GM23338 (cell line): ENCODE data around the gene XYLT1. TPM values are rescaled to one million over a fixed set of nuclear protein-coding genes. Genes with fewer than 3 reads are reported as not detected.

Experiments
- ATAC-seq: fragments of 200-7000 bp; cut with Tn5 transposase; 3 replicates; pipeline ENCODE4 v1.9.1; 2020
- DNase-seq: peaks from one replicate; pipeline ENCODE4 v3.0.0-alpha.2; 2015; ENCODE audit warnings: low spot score
- H2AFZ ChIP-seq: fragments of 200-600 bp; sonication (generic); 2 replicates; pipeline ENCODE4 v1.8.0; 2016; ENCODE audit warnings: antibody characterized with exemption, mild to moderate bottlenecking, moderate library complexity
- H3F3A ChIP-seq: fragments of 200-600 bp; sonication (generic); replicated peaks from 2 replicates; pipeline ENCODE4 v1.8.0; 2017; ENCODE audit warnings: antibody characterized with exemption, mixed run types, low read depth
- H3K27ac ChIP-seq: fragments of 200-600 bp; sonication (generic); 2 replicates; pipeline ENCODE4 v1.6.1; 2016; ENCODE audit warnings: low read depth
- H3K27me3 ChIP-seq: fragments of 200-600 bp; sonication (generic); 2 replicates; pipeline ENCODE4 v1.8.0; 2016; ENCODE audit warnings: mild to moderate bottlenecking, mixed run types, moderate library complexity; ENCODE audit not compliant: insufficient read depth
- H3K36me3 ChIP-seq: fragments of 200-600 bp; sonication (generic); 2 replicates; pipeline ENCODE4 v1.8.0; 2016; ENCODE audit warnings: mild to moderate bottlenecking; ENCODE audit not compliant: insufficient read depth
- H3K4me1 ChIP-seq: fragments of 200-600 bp; sonication (generic); 2 replicates; pipeline ENCODE4 v1.8.0; 2016; ENCODE audit warnings: mild to moderate bottlenecking, moderate library complexity; ENCODE audit not compliant: insufficient read depth
- H3K4me2 ChIP-seq: fragments of 200-600 bp; sonication (generic); 2 replicates; pipeline ENCODE4 v1.7.1; 2017; ENCODE audit warnings: mixed run types
- H3K4me3 ChIP-seq: fragments of 200-600 bp; sonication (generic); 2 replicates; pipeline ENCODE4 v1.6.1; 2016; ENCODE audit warnings: mixed run types
- H3K79me2 ChIP-seq: fragments of 200-600 bp; sonication (generic); replicated peaks from 2 replicates; pipeline ENCODE4 v1.8.0; 2017; ENCODE audit warnings: mild to moderate bottlenecking; ENCODE audit not compliant: insufficient read depth
- H3K9me2 ChIP-seq: fragments of 200-600 bp; sonication (generic); 2 replicates; pipeline ENCODE4 v1.8.0; 2017; ENCODE audit not compliant: insufficient read depth
- H4K20me1 ChIP-seq: fragments of 200-600 bp; sonication (generic); replicated peaks from 2 replicates; pipeline ENCODE4 v1.8.0; 2017; ENCODE audit warnings: mild to moderate bottlenecking; ENCODE audit not compliant: insufficient read depth
- H3K27ac Mint-ChIP-seq: 2 replicates; pipeline ENCODE4 v1.8.0; 2020; ENCODE audit warnings: inconsistent platforms, mild to moderate bottlenecking, moderate library complexity, mixed read lengths
- H3K27me3 Mint-ChIP-seq: 3 replicates; pipeline ENCODE4 v1.8.0; 2022; ENCODE audit warnings: low read depth, mild to moderate bottlenecking, moderate library complexity, mixed read lengths, inconsistent platforms; ENCODE audit not compliant: insufficient read depth, poor library complexity
- H3K36me3 Mint-ChIP-seq: 3 replicates; pipeline ENCODE4 v1.8.0; 2021; ENCODE audit warnings: low read depth, mild to moderate bottlenecking, inconsistent platforms, moderate library complexity, mixed read lengths
- H3K4me1 Mint-ChIP-seq: 3 replicates; pipeline ENCODE4 v1.8.0; 2020; ENCODE audit warnings: mild to moderate bottlenecking, inconsistent platforms, mixed read lengths
- H3K4me3 Mint-ChIP-seq: 3 replicates; pipeline ENCODE4 v1.8.0; 2021; ENCODE audit warnings: moderate library complexity, mild to moderate bottlenecking, inconsistent platforms, mixed read lengths
- H3K9me3 Mint-ChIP-seq: 3 replicates; pipeline ENCODE4 v1.8.0; 2020; ENCODE audit warnings: moderate library complexity, mild to moderate bottlenecking, inconsistent platforms, mixed read lengths
- CREB1 ChIP-seq: fragments of 250-450 bp; sonication (Bioruptor Pico); IDR thresholded peaks from 2 replicates; pipeline ENCODE4 v1.5.0; 2020; ENCODE audit warnings: low read depth, mild to moderate bottlenecking, moderate library complexity
- ETS1 ChIP-seq: IDR thresholded peaks from 2 replicates; pipeline ENCODE4 v1.6.1; 2016; ENCODE audit warnings: antibody characterized with exemption
- EZH2 ChIP-seq: fragments of 200-600 bp; sonication (generic); IDR thresholded peaks from one replicate; pipeline ENCODE4 v1.8.0; 2017; ENCODE audit warnings: antibody characterized with exemption, mild to moderate bottlenecking, low read depth; ENCODE audit not compliant: unreplicated experiment
- EZH2phosphoT487 ChIP-seq: fragments of 200-600 bp; sonication (generic); IDR thresholded peaks from one replicate; pipeline ENCODE4 v1.8.1; 2018; ENCODE audit warnings: antibody characterized with exemption; ENCODE audit not compliant: unreplicated experiment
- JUNB ChIP-seq: IDR thresholded peaks from one replicate; pipeline ENCODE4 v1.6.1; 2016; ENCODE audit warnings: antibody characterized with exemption; ENCODE audit not compliant: unreplicated experiment
- NANOG ChIP-seq: IDR thresholded peaks from 2 replicates; pipeline ENCODE4 v1.6.1; 2016; ENCODE audit warnings: antibody characterized with exemption, borderline replicate concordance
- POLR2AphosphoS5 ChIP-seq: IDR thresholded peaks from 2 replicates; pipeline ENCODE4 v1.6.1; 2016; ENCODE audit warnings: antibody characterized with exemption, low read depth
- REST ChIP-seq: IDR thresholded peaks from one replicate; pipeline ENCODE4 v1.6.1; 2018; ENCODE audit warnings: antibody characterized with exemption; ENCODE audit not compliant: unreplicated experiment
- STAT1 ChIP-seq: IDR thresholded peaks from one replicate; pipeline ENCODE4 v1.6.1; 2016; ENCODE audit warnings: antibody characterized with exemption; ENCODE audit not compliant: unreplicated experiment
- ZNF114 ChIP-seq: fragments of 250-450 bp; sonication (Bioruptor Pico); IDR thresholded peaks from 2 replicates; pipeline ENCODE4 v1.5.0; 2020; ENCODE audit warnings: mild to moderate bottlenecking, moderate library complexity
- ZNF331 ChIP-seq: fragments of 250-450 bp; sonication (Bioruptor Pico); IDR thresholded peaks from 2 replicates; pipeline ENCODE4 v1.5.0; 2020; ENCODE audit warnings: low read depth, mild to moderate bottlenecking, moderate library complexity
- polyA plus RNA-seq: library from polyadenylated mRNA; unstranded; fragments of >200 nt; fragmentation: Nextera tagmentation; extraction: Ambion mirVana; gene quantifications from 2 replicates; pipeline ENCODE4 v1.2.1, GENCODE V29; 2016
- total RNA-seq: library from RNA; depleted of rRNA; stranded (reverse); fragments of >200 nt; shearing (Covaris generic); gene quantifications from 2 replicates; pipeline ENCODE4 v1.2.3, GENCODE V29; 2014
- TF ChIP-seq, protein P1 (sequence below), 2 experiments: fragments of 200-600 bp in 1 of 2; sonication (generic) in 1 of 2; conservative IDR thresholded peaks; 2 replicates each; pipeline versions ENCODE4 v1.5.1 to v1.6.1; 2016 to 2017; ENCODE audit warnings: antibody characterized with exemption in 2 of 2, low read depth in 2 of 2, mild to moderate bottlenecking in 2 of 2, moderate library complexity in 1 of 2
- TF ChIP-seq, protein P2 (sequence below): fragments of 250-450 bp; sonication (Bioruptor Pico); IDR thresholded peaks from 2 replicates; pipeline ENCODE4 v1.5.0; 2020; ENCODE audit warnings: mild to moderate bottlenecking, moderate library complexity

XYLT1 gene
- total and polyA plus RNA-seq, 2 experiments from 2014 or later, result 3.5 to 24.7 TPM

DNA sequence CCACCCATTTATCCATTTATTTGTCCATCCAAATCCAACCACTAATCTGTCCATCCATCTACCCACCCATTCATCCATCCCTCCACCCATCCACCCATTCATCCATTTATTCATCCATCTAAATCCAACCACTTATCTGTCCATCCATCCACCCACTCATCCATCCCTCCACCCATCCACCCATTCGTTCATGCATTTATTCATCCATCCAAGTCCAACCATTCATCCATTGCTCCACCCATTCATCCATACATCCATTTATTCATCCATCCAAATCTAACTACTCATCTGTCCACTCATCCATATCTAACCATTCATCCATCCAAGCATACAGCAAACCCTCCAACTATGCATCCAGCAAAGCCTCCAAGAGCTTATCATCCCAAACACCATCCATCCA is 267.3 kb downstream of the XYLT1 start (continued):
- TF ChIP-seq ZNF331 (CRISPR knock-in tag) (no peak), EZH2phosphoT487 (no peak)

GRCh38 chr16:17199135-17199534 is 271.6 kb downstream of the XYLT1 start:
- H3K9me3 Mint-ChIP-seq, result no peaks in the 10 kb centered on the region
- DNase-seq (no peak), ATAC-seq (no peak)
- H3K27ac ChIP-seq, result no peak overlapping the region
- peaks cover 2% of the 10 kb centered on the region for H3K27me3 Mint-ChIP-seq
- H2AFZ ChIP-seq, result no peak overlapping the region
- peaks cover 5% of the 10 kb centered on the region; the same call in 1 of the 2 replicates for H3K9me2 ChIP-seq
- peaks cover 3% of the 10 kb centered on the region; the same call in 2 of the 3 replicates for H3K4me1 Mint-ChIP-seq
- TF ChIP-seq ETS1 (no peak), REST (no peak), EZH2phosphoT487 (no peak), JUNB (no peak), CREB1 (CRISPR knock-in tag) (no peak), EZH2 (no peak), POLR2AphosphoS5 (no peak), STAT1 (no peak), NANOG (no peak), ZNF114 (no peak), ZNF331 (CRISPR knock-in tag) (no peak)
- TF ChIP-seq, protein P1, sequence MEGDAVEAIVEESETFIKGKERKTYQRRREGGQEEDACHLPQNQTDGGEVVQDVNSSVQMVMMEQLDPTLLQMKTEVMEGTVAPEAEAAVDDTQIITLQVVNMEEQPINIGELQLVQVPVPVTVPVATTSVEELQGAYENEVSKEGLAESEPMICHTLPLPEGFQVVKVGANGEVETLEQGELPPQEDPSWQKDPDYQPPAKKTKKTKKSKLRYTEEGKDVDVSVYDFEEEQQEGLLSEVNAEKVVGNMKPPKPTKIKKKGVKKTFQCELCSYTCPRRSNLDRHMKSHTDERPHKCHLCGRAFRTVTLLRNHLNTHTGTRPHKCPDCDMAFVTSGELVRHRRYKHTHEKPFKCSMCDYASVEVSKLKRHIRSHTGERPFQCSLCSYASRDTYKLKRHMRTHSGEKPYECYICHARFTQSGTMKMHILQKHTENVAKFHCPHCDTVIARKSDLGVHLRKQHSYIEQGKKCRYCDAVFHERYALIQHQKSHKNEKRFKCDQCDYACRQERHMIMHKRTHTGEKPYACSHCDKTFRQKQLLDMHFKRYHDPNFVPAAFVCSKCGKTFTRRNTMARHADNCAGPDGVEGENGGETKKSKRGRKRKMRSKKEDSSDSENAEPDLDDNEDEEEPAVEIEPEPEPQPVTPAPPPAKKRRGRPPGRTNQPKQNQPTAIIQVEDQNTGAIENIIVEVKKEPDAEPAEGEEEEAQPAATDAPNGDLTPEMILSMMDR (conservative IDR thresholded peaks at IDR 0.05; ENCODE audit: low read depth in 2 of 2), result no peak
- TF ChIP-seq, protein P2, sequence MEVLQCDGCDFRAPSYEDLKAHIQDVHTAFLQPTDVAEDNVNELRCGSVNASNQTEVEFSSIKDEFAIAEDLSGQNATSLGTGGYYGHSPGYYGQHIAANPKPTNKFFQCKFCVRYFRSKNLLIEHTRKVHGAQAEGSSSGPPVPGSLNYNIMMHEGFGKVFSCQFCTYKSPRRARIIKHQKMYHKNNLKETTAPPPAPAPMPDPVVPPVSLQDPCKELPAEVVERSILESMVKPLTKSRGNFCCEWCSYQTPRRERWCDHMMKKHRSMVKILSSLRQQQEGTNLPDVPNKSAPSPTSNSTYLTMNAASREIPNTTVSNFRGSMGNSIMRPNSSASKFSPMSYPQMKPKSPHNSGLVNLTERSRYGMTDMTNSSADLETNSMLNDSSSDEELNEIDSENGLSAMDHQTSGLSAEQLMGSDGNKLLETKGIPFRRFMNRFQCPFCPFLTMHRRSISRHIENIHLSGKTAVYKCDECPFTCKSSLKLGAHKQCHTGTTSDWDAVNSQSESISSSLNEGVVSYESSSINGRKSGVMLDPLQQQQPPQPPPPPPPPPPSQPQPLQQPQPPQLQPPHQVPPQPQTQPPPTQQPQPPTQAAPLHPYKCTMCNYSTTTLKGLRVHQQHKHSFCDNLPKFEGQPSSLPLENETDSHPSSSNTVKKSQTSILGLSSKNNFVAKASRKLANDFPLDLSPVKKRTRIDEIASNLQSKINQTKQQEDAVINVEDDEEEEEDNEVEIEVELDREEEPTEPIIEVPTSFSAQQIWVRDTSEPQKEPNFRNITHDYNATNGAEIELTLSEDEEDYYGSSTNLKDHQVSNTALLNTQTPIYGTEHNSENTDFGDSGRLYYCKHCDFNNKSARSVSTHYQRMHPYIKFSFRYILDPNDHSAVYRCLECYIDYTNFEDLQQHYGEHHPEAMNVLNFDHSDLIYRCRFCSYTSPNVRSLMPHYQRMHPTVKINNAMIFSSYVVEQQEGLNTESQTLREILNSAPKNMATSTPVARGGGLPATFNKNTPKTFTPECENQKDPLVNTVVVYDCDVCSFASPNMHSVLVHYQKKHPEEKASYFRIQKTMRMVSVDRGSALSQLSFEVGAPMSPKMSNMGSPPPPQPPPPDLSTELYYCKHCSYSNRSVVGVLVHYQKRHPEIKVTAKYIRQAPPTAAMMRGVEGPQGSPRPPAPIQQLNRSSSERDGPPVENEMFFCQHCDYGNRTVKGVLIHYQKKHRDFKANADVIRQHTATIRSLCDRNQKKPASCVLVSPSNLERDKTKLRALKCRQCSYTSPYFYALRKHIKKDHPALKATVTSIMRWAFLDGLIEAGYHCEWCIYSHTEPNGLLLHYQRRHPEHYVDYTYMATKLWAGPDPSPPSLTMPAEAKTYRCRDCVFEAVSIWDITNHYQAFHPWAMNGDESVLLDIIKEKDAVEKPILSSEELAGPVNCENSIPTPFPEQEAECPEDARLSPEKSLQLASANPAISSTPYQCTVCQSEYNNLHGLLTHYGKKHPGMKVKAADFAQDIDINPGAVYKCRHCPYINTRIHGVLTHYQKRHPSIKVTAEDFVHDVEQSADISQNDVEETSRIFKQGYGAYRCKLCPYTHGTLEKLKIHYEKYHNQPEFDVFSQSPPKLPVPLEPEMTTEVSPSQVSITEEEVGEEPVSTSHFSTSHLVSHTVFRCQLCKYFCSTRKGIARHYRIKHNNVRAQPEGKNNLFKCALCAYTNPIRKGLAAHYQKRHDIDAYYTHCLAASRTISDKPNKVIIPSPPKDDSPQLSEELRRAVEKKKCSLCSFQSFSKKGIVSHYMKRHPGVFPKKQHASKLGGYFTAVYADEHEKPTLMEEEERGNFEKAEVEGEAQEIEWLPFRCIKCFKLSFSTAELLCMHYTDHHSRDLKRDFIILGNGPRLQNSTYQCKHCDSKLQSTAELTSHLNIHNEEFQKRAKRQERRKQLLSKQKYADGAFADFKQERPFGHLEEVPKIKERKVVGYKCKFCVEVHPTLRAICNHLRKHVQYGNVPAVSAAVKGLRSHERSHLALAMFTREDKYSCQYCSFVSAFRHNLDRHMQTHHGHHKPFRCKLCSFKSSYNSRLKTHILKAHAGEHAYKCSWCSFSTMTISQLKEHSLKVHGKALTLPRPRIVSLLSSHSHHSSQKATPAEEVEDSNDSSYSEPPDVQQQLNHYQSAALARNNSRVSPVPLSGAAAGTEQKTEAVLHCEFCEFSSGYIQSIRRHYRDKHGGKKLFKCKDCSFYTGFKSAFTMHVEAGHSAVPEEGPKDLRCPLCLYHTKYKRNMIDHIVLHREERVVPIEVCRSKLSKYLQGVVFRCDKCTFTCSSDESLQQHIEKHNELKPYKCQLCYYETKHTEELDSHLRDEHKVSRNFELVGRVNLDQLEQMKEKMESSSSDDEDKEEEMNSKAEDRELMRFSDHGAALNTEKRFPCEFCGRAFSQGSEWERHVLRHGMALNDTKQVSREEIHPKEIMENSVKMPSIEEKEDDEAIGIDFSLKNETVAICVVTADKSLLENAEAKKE, result no peak
- H3K4me2 ChIP-seq, result no peak overlapping the region
- no peaks in the 10 kb centered on the region for H3F3A ChIP-seq
- no peaks in the 10 kb centered on the region for H3K79me2 ChIP-seq
- no peaks in the 10 kb centered on the region for H3K36me3 ChIP-seq
- H3K36me3 Mint-ChIP-seq, result peaks cover 15% of the 10 kb centered on the region
- no peak overlapping the region for H3K27ac Mint-ChIP-seq
- H3K4me1 ChIP-seq, result no peaks in the 10 kb centered on the region
- no peak overlapping the region for H3K4me3 Mint-ChIP-seq
- H3K4me3 ChIP-seq, result no peak overlapping the region
- H3K27me3 ChIP-seq, result no peaks in the 10 kb centered on the region
- no peaks in the 10 kb centered on the region for H4K20me1 ChIP-seq
